ENCODE results near the gene PRKAG2. TPM values are rescaled to one million over a fixed set of nuclear protein-coding genes. Genes with fewer than 3 reads are reported as not detected.

The PRKAG2 gene
- 10 to 100 TPM in 3 of 4 donors, 1 to 10 TPM in 1; 7.5 to 14.3 (median 12.2) TPM for total RNA-seq

DNA sequence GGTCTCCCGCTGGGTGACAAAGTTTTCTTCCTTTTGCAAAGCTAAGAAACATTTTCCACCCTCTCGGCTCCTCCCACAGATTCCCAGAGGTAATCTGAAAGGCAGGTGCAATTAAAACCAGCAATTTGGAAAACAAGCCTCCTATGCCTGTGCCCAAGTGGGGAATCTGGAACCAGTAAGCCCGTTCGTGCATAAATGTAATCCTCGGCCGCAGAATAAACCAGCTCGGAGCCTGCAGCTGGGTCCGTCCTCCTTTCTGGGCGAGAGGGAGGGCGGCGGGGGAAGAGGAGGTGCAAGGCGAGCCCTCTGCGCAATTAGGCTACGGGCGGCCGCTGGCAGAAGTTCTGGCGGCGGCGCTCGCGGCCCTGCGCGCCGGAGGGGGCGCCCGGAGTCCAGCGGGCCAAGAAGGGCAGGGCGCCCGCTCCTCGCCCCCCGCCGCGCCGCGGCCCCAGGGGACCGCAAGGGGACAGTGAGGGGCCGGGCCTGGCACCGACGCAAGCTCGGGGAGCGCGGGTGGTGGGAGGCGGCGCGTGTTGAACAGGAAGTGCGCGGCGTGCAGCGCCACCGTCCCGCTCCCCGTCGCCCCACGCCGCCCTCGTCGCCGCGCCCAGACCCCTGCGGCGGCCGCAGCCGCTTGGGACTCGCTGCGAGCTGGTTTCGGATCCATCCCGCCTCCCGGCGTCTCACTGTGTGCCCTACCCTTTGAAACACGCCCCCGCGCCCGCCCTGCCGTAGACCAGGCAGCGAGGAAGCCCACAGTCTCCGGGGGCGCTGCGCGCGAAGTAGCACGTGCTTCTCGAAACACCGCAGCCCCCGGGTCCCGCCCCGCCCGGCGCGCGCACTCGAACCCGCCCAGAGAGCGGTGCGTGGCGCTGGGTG, at the start of gene PRKAG2:
TSS of gene PRKAG2 (minus strand) at position 217 of the 879 bp plus-strand sequence. CDS start 495 bp downstream, outside the sequence.
- H3K4me3 ChIP-seq (ENCODE audit: low read depth, poor library complexity, severe bottlenecking): peak within 1 kb of the TSS; percentile 93
- intact Hi-C loops (cut with DNase I; ENCODE audit: low total_unique reads): no loop called here
- 0 to 2% methylated on average over 28 to 49 of the region's 95 CpGs for WGBS, 2 donors
- no peak for TF ChIP-seq POLR2A (IDR thresholded peaks at IDR 0.05)
- TF ChIP-seq, protein P1, sequence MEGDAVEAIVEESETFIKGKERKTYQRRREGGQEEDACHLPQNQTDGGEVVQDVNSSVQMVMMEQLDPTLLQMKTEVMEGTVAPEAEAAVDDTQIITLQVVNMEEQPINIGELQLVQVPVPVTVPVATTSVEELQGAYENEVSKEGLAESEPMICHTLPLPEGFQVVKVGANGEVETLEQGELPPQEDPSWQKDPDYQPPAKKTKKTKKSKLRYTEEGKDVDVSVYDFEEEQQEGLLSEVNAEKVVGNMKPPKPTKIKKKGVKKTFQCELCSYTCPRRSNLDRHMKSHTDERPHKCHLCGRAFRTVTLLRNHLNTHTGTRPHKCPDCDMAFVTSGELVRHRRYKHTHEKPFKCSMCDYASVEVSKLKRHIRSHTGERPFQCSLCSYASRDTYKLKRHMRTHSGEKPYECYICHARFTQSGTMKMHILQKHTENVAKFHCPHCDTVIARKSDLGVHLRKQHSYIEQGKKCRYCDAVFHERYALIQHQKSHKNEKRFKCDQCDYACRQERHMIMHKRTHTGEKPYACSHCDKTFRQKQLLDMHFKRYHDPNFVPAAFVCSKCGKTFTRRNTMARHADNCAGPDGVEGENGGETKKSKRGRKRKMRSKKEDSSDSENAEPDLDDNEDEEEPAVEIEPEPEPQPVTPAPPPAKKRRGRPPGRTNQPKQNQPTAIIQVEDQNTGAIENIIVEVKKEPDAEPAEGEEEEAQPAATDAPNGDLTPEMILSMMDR (IDR thresholded peaks at IDR 0.05): no peak
- DNase-seq (ENCODE audit: low spot score in 2 of 2): peak; percentile 74 to 95

DNA sequence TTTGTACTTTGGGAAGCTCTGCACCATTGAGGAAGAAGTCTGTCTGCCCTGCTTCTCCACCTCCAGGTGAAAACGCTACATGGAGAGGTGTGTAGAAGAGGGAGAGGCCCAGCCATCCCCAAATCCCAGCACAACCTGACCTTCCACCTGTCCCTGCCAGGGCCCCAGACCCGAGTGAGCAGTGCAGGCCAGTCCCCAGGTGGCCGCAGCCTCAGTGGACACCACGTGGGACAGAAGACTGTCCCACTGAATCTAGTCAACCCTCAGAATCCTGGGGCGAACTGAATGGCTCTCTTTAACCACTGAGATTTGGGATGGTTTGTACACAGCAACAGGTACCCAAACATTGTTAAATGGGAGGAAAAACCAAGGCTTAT, 49.4 kb upstream of the PRKAG2 start:
- no peak for TF ChIP-seq POLR2A (IDR thresholded peaks at IDR 0.05)
- TF ChIP-seq, protein P1 (IDR thresholded peaks at IDR 0.05): no peak
- intact Hi-C loops (cut with DNase I; ENCODE audit: low total_unique reads): no loop called here
- no peak for DNase-seq (ENCODE audit: low spot score in 2 of 2)
- 79 to 90% methylated on average over 5 of the region's 5 CpGs for WGBS, 2 donors
- H3K4me3 ChIP-seq (ENCODE audit: low read depth, poor library complexity, severe bottlenecking): no peak overlapping the region

DNA sequence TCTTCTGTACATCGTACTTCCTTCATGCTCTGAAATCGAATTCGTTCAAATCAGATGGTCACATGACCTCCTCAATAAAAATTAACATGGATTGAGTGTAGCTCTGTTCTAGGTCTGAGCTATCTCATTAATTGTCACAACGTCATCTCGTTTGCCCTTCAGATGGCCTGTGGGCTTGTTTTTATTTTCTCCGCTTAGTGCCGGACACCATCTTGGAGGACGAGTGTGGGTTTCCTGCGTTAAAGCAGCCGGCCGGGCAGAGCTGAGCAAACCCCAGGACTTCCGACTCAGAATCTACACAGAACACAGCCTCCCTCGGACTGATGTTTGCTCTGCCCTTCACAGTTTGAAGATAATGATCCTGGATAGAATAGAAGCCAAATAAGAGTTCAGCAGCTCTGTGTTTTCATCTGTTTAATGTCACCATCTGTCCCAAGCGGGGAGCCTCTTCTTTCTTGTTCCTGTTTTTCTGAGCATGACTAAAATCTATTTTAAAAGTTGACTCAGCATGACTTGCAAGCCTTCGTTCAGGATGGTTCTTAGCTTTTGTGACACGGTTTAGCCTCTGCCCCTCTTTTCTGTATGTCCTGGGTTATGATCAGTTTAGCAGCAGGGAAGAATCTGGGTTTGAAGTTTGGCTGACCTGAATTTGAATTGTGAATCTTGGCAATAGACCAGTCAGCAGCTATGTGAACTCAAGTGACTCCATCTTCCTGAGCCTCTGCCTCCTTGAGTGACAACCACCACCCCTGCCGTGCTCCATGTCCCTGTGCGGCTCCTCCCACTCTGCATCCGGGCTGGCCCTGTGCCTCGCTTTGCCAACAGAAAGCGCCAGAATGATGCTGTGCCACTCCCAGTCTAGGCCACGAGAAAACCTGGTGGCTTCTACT, 48.8 kb upstream of the PRKAG2 start:
- H3K4me3 ChIP-seq (ENCODE audit: low read depth, poor library complexity, severe bottlenecking): no peak overlapping the region
- WGBS, 2 donors: 73% methylated on average over 22 of the region's 22 CpGs
- peak; percentile 66 to 93 for DNase-seq (ENCODE audit: low spot score in 2 of 2)
- TF ChIP-seq POLR2A (IDR thresholded peaks at IDR 0.05): no peak
- TF ChIP-seq, protein P1 (IDR thresholded peaks at IDR 0.05): no peak
- intact Hi-C loops (cut with DNase I; ENCODE audit: low total_unique reads): no loop called here

DNA sequence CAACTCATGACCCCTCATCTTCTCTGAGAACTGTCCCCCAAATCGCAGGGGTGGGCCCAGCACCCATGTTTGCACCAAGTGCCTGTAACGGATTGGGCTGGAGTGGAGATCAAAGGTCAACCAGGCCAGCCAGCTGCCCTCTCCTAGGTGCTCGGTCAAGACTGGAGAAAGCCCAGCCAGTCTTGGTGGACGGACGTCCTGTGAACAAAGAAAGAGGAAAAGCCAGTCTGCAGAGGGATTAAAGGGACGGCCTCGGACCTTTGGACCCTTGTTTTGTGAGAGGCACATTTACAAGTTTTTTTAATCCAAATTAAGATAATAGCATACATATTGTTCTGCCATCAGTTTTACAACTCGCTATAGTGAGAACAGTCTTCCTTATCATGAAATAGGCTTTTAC, 47.6 kb upstream of the PRKAG2 start:
- H3K4me3 ChIP-seq (ENCODE audit: low read depth, poor library complexity, severe bottlenecking): no peak overlapping the region
- intact Hi-C loops (cut with DNase I; ENCODE audit: low total_unique reads): no loop called here
- WGBS, 2 donors: 94 to 95% methylated on average over 8 of the region's 8 CpGs
- no peak for DNase-seq (ENCODE audit: low spot score in 2 of 2)
- TF ChIP-seq, protein P1 (IDR thresholded peaks at IDR 0.05): no peak
- no peak for TF ChIP-seq POLR2A (IDR thresholded peaks at IDR 0.05)

DNA sequence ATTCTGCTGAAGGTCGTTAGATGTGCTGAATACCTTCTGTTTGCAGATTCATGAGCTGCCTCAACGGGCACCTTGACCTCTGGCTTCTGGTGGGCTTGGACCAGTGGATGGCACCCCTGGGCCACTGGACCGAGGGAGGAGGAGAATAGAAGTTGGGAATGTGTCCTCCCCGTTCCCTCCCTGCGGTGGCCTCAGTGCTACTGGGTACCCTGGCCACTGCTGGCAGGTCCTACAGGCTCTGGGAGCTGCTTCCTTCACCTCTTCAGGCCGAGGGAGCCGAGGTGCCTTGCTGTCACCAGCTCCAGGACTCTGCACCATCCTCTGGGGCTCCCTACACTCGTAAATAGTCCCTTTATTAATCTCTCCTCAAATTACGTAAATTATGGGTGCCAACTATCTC, 47.1 kb upstream of the PRKAG2 start:
- DNase-seq (ENCODE audit: low spot score in 2 of 2): no peak
- intact Hi-C loops (cut with DNase I; ENCODE audit: low total_unique reads): no loop called here
- WGBS, 2 donors: 81 to 87% methylated on average over 9 of the region's 9 CpGs
- TF ChIP-seq POLR2A (IDR thresholded peaks at IDR 0.05): no peak
- TF ChIP-seq, protein P1 (IDR thresholded peaks at IDR 0.05): no peak
- H3K4me3 ChIP-seq (ENCODE audit: low read depth, poor library complexity, severe bottlenecking): no peak overlapping the region

All from lower leg skin (tissue), 4 donors.